Heart left ventricle (tissue), 13 donors: ENCODE measurements around the gene ZNF846.

ENCODE experiments used
- CTCF ChIP-seq, 12 donors: fragments of 200-600 bp; sonication (generic) in 4 of 12; IDR thresholded peaks; one replicate each; pipeline versions ENCODE4 v1.5.0 to v1.8.0; 2018 to 2022; ENCODE audit warnings: antibody characterized with exemption in 12 of 12, mild to moderate bottlenecking in 5 of 12
- POLR2A ChIP-seq, 2 donors: fragments of 450-650 bp; IDR thresholded peaks; one replicate each; pipeline ENCODE4 v1.6.1; 2017; ENCODE audit warnings: antibody characterized with exemption in 2 of 2, mild to moderate bottlenecking in 2 of 2, moderate library complexity in 2 of 2
- donor health status: ischemic (EF 13 %, LVEDD 7.1; RV severe dilation, severe dysfunction).
- donor health status: DM: no; HTN: yes; CAD: no.
- donor health status: DM: no; HTN: no; CAD: no.
- donor health status: ischemic (EF 25% LVEDD 6.9; RV normal size, moderate dysfunction).
- donor health status: ischemic (EF 25% LVEDD 5.7; RV mildly dilated, moderate dysfunction).
- donor health status: ischemic (EF 35%, LVEDD 5.7; RV mildly dilated, moderate dysfunction).
- donor health status: nonischemic (EF 11% LVEDD 7.7; RV severe dilation, severe dysfunction).
- donor health status: DM: yes; HTN: yes; CAD: no.
- donor health status: PGD.
- donor health status: ischemic (EF 29% LVEDD 5.4; RV normal size, mild dysfunction).
- donor health status: nonischemic (EF 23%, LVEDD 6.1; RV moderate dilation, normal function).

- no peak for TF ChIP-seq CTCF (IDR thresholded peaks at IDR 0.05)
- TF ChIP-seq POLR2A (IDR thresholded peaks at IDR 0.05), result no peak
Observed at GRCh38 chr19:9786819-9787218, 18.3 kb upstream of the ZNF846 start.
